NCI-H1092 (cell line): Measurements from ENCODE around the gene HIKESHI.
"Not testable (repeated sequence)": the region's sequence is repeated elsewhere in the genome, so short reads cannot be mapped to it uniquely, and the experiment has no call there.

Experiments used
- DNase-seq: peaks from one replicate; lab custom pipeline; 2025; lab: John Stamatoyannopoulos, UW

Gene HIKESHI

GRCh38 chr11:86292912-86293616 is 9.0 kb upstream of the HIKESHI start:
- DNase-seq = no peak

- DNase-seq = no peak
Observed at GRCh38 chr11:86294026-86294425, 8.0 kb upstream of the HIKESHI start.

- no peak for DNase-seq
Observed at GRCh38 chr11:86301742-86302091, 323 bp upstream of the HIKESHI start.

- DNase-seq = no peak
Observed at GRCh38 chr11:86303257-86303656, 1.2 kb downstream of the HIKESHI start.

- DNase-seq = not testable (repeated sequence)
Observed at GRCh38 chr11:86308710-86309109, 6.7 kb downstream of the HIKESHI start.

- no peak for DNase-seq
Observed at GRCh38 chr11:86313793-86314192, 11.8 kb downstream of the HIKESHI start.

GRCh38 chr11:86314636-86315035 is 12.6 kb downstream of the HIKESHI start:
- DNase-seq = no peak

GRCh38 chr11:86335131-86335767 is 33.2 kb downstream of the HIKESHI start:
- no peak for DNase-seq

- no peak for DNase-seq
Observed at GRCh38 chr11:86337227-86337626, 35.2 kb downstream of the HIKESHI start.

GRCh38 chr11:86341382-86341781 is 39.3 kb downstream of the HIKESHI start:
- DNase-seq = no peak

GRCh38 chr11:86346513-86346912 is 44.5 kb downstream of the HIKESHI start:
- no peak for DNase-seq

- DNase-seq = no peak
Observed at GRCh38 chr11:86355256-86355655, 53.2 kb downstream of the HIKESHI start.

GRCh38 chr11:86357412-86357811 is 55.4 kb downstream of the HIKESHI start:
- not testable (repeated sequence) for DNase-seq

GRCh38 chr11:86358720-86359119 is 56.7 kb downstream of the HIKESHI start:
- DNase-seq = no peak

- DNase-seq = no peak
Observed at GRCh38 chr11:86360775-86361395, 58.8 kb downstream of the HIKESHI start.

GRCh38 chr11:86363424-86363823 is 61.4 kb downstream of the HIKESHI start:
- DNase-seq = no peak

- DNase-seq = no peak
Observed at GRCh38 chr11:86365546-86365945, 63.5 kb downstream of the HIKESHI start.

- no peak for DNase-seq
Observed at GRCh38 chr11:86369668-86370067, 67.6 kb downstream of the HIKESHI start.

- DNase-seq = no peak
Observed at GRCh38 chr11:86370171-86370570, 68.1 kb downstream of the HIKESHI start.

- DNase-seq = no peak
Observed at GRCh38 chr11:86370922-86371594, 69.0 kb downstream of the HIKESHI start.

- DNase-seq = no peak
Observed at GRCh38 chr11:86372041-86372440, 70.0 kb downstream of the HIKESHI start.

GRCh38 chr11:86372586-86372985 is 70.5 kb downstream of the HIKESHI start:
- DNase-seq = no peak

GRCh38 chr11:86374069-86374468 is 72.0 kb downstream of the HIKESHI start:
- DNase-seq = no peak
